Neutrophil (primary cell): ENCODE measurements around the gene BRF1.

ENCODE experiments used
- H3K27ac ChIP-seq: fragments of 200-600 bp; sonication (generic); 2 replicates; pipeline ENCODE4 v1.5.1; 2016; ENCODE audit warnings: mild to moderate bottlenecking, moderate library complexity
- H3K27me3 ChIP-seq: fragments of 200-600 bp; sonication (generic); 2 replicates; pipeline ENCODE4 v1.6.0; 2016; ENCODE audit warnings: mild to moderate bottlenecking
- H3K36me3 ChIP-seq: fragments of 200-600 bp; sonication (generic); 2 replicates; pipeline ENCODE4 v1.5.1; 2017
- H3K4me1 ChIP-seq, 2 experiments: fragments of 200-600 bp in 1 of 2; sonication (generic) in 1 of 2; 1 replicate in 1 of 2; 2 replicates in 1 of 2; pipeline versions ENCODE4 v1.5.1 to v1.6.1; 2013 to 2016; ENCODE audit warnings: low read depth in 1 of 2, low read length in 1 of 2, mild to moderate bottlenecking in 1 of 2, moderate library complexity in 1 of 2; ENCODE audit not compliant: control insufficient read depth in 1 of 2, insufficient read depth in 1 of 2
- H3K4me3 ChIP-seq, 2 experiments: fragments of 200-600 bp in 1 of 2; sonication (generic) in 1 of 2; 1 replicate in 1 of 2; 2 replicates in 1 of 2; pipeline ENCODE4 v1.5.1; 2013 to 2016; ENCODE audit warnings: low read depth in 1 of 2, low read length in 1 of 2, mild to moderate bottlenecking in 1 of 2, moderate library complexity in 1 of 2
- H3K9me3 ChIP-seq: fragments of 200-600 bp; sonication (generic); 2 replicates; pipeline ENCODE4 v1.5.1; 2016
- CTCF ChIP-seq: fragments of 200-600 bp; sonication (generic); IDR thresholded peaks from 2 replicates; pipeline ENCODE4 v1.5.1; 2016; ENCODE audit warnings: antibody characterized with exemption

BRF1 gene

GRCh38 chr14:105223260-105223659, 77.5 kb downstream of the BRF1 start:
- no peaks in the 10 kb centered on the region for H3K4me1 ChIP-seq
- no peaks in the 10 kb centered on the region for H3K9me3 ChIP-seq
- H3K27ac ChIP-seq, result no peak overlapping the region
- no peak overlapping the region for H3K4me3 ChIP-seq
- no peak for TF ChIP-seq CTCF
- H3K36me3 ChIP-seq, result peaks cover 54% of the 10 kb centered on the region
- H3K27me3 ChIP-seq, result no peaks in the 10 kb centered on the region

GRCh38 chr14:105221598-105222178, 79.1 kb downstream of the BRF1 start:
- TF ChIP-seq CTCF, result no peak
- peaks cover 69% of the 10 kb centered on the region for H3K36me3 ChIP-seq

GRCh38 chr14:105220699-105221597, 79.9 kb downstream of the BRF1 start:
- Histone ChIP-seq H3K27ac (no peak overlapping the region), H3K9me3 (no peaks in the 10 kb centered on the region), H3K4me1 (no peaks in the 10 kb centered on the region), H3K27me3 (no peaks in the 10 kb centered on the region), H3K36me3 (peaks cover 62% of the 10 kb centered on the region), H3K4me3 (no peak overlapping the region)
- no peak for TF ChIP-seq CTCF

More at GRCh38 chr14:105221598-105222178, 79.1 kb downstream of the BRF1 start:
- Histone ChIP-seq H3K27ac (no peak overlapping the region), H3K4me3 (no peak overlapping the region), H3K9me3 (no peaks in the 10 kb centered on the region), H3K27me3 (no peaks in the 10 kb centered on the region), H3K4me1 (no peaks in the 10 kb centered on the region)

- peaks cover 53% of the 10 kb centered on the region for H3K36me3 ChIP-seq
- H3K9me3 ChIP-seq, result no peaks in the 10 kb centered on the region
- no peak for TF ChIP-seq CTCF
- no peak overlapping the region for H3K4me3 ChIP-seq
- H3K4me1 ChIP-seq, result no peaks in the 10 kb centered on the region
- no peaks in the 10 kb centered on the region for H3K27me3 ChIP-seq
- no peak overlapping the region for H3K27ac ChIP-seq
Observed at GRCh38 chr14:105219753-105220152, 81.0 kb downstream of the BRF1 start.

GRCh38 chr14:105219043-105219612, 81.7 kb downstream of the BRF1 start:
- peaks cover 53% of the 10 kb centered on the region for H3K36me3 ChIP-seq
- H3K9me3 ChIP-seq, result no peaks in the 10 kb centered on the region
- no peak overlapping the region for H3K27ac ChIP-seq
- no peaks in the 10 kb centered on the region for H3K27me3 ChIP-seq
- no peak for TF ChIP-seq CTCF
- H3K4me3 ChIP-seq, result no peak overlapping the region
- H3K4me1 ChIP-seq, result no peaks in the 10 kb centered on the region
